H1 (cell line): ENCODE data around the gene NSUN2. TPM values are rescaled to one million over a fixed set of nuclear protein-coding genes. Genes with fewer than 3 reads are reported as not detected.

Source experiments
- POLR2A ChIP-seq, 2 experiments: IDR thresholded peaks; 1 replicate in 1 of 2; 2 replicates in 1 of 2; pipeline ENCODE4 v1.6.1; 2011; ENCODE audit warnings: low read depth in 2 of 2, low read length in 2 of 2, mild to moderate bottlenecking in 2 of 2; ENCODE audit errors: control extremely low read depth in 1 of 2
- polyA plus RNA-seq, 7 experiments: library from polyadenylated mRNA; depleted of rRNA in 3 of 7; stranded (reverse) in 5 of 7; unstranded in 2 of 7; fragments of >200 nt in 5 of 7; fragments of 200-250 nt in 2 of 7; gene quantifications; 1 replicate in 5 of 7; 2 replicates in 1 of 7; 4 replicates in 1 of 7; pipeline versions ENCODE4 v1.2.1 to v1.2.3, GENCODE V29; 2011 to 2013; ENCODE audit warnings: missing spikeins in 2 of 7, mixed read lengths in 2 of 7
- total RNA-seq: library from RNA; stranded (reverse); fragmentation: NEBNext Ultra II Directional; extraction: Animal tissue kit (Norgen Biotek cat#: 25700); gene quantifications from 2 replicates; pipeline ENCODE4 v1.2.1, GENCODE V29; 2021

Gene NSUN2
- total and polyA plus RNA-seq, 2 of the 8 experiments (the other 6 are each of a cell fraction or from before 2014, with no cell fraction given), result 47.3 to 94.7 TPM

DNA sequence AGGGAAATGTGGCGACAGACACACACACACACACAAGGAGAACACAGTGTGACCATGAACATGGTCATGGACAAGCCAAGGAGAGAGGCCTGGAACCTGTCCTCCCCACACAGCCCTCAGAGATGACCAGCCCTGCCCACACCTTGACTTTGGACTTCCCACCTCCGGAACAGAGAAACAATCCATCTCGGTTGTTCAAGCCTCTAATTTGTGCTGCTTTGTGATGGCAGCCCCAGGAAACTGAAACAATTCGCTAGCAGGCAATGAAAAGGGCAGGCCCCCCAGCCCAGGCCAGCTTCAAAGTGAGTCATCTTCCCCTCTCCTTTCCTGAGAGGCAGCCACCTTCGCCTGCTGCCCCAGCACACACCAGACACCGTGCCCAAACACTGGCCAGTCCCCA, 47.7 kb downstream of the NSUN2 start (continued):
- no peak for TF ChIP-seq POLR2A (IDR thresholded peaks at IDR 0.05; ENCODE audit: control extremely low read depth in 1 of 2, low read depth in 2 of 2, low read length in 2 of 2)
